HuH-7.5 (cell line): Measurements from ENCODE around the gene GDF7.
"Not testable (repeated sequence)": the region's sequence is repeated elsewhere in the genome, so short reads cannot be mapped to it uniquely, and the experiment has no call there.

Experiments
- DNase-seq: peaks from one replicate; pipeline ENCODE4 v3.0.0; 2011; ENCODE audit warnings: low spot score

GDF7 gene

GRCh38 chr2:20702563-20702962 lies 35.6 kb downstream of the GDF7 start:
- DNase-seq: no peak

- no peak for DNase-seq
Observed at GRCh38 chr2:20704886-20705285, 37.9 kb downstream of the GDF7 start.

- no peak for DNase-seq
Observed at GRCh38 chr2:20706217-20706616, 39.3 kb downstream of the GDF7 start.

- DNase-seq: no peak
Observed at GRCh38 chr2:20706786-20707185, 39.8 kb downstream of the GDF7 start.

GRCh38 chr2:20707601-20708000 lies 40.7 kb downstream of the GDF7 start:
- DNase-seq: no peak

- not testable (repeated sequence) for DNase-seq
Observed at GRCh38 chr2:20711641-20712040, 44.7 kb downstream of the GDF7 start.

- not testable (repeated sequence) for DNase-seq
Observed at GRCh38 chr2:20713585-20713984, 46.6 kb downstream of the GDF7 start.

GRCh38 chr2:20714412-20714811 lies 47.5 kb downstream of the GDF7 start:
- DNase-seq: not testable (repeated sequence)

- not testable (repeated sequence) for DNase-seq
Observed at GRCh38 chr2:20716164-20716563, 49.2 kb downstream of the GDF7 start.

- DNase-seq: no peak
Observed at GRCh38 chr2:20717641-20718040, 50.7 kb downstream of the GDF7 start.

GRCh38 chr2:20722592-20723240 lies 55.8 kb downstream of the GDF7 start:
- DNase-seq: no peak

GRCh38 chr2:20723543-20723942 lies 56.6 kb downstream of the GDF7 start:
- DNase-seq: no peak

GRCh38 chr2:20724500-20725053 lies 57.6 kb downstream of the GDF7 start:
- no peak for DNase-seq

GRCh38 chr2:20725782-20726181 lies 58.8 kb downstream of the GDF7 start:
- DNase-seq: no peak

- DNase-seq: no peak
Observed at GRCh38 chr2:20726913-20727312, 60.0 kb downstream of the GDF7 start.

- peak; percentile 6 for DNase-seq
Observed at GRCh38 chr2:20728114-20728758, 61.3 kb downstream of the GDF7 start.
